ENCODE data around the gene SOX10. TPM values are rescaled to one million over a fixed set of nuclear protein-coding genes. Genes with fewer than 3 reads are reported as not detected.
"Not testable (repeated sequence)": the region's sequence is repeated elsewhere in the genome, so short reads cannot be mapped to it uniquely, and the experiment has no call there.

SOX10 gene
- total RNA-seq, 1 experiment from 2014 or later, result not detected

- Histone ChIP-seq H3K27ac (ENCODE audit: low read length) (no peak overlapping the region), H4K20me1 (ENCODE audit: insufficient read depth, low read depth, low read length) (no peaks in the 10 kb centered on the region), H3K4me3 (ENCODE audit: low read length) (peak overlapping the region; percentile 85), H3K79me2 (ENCODE audit: low read length) (peaks cover 35% of the 10 kb centered on the region), H3K4me1 (ENCODE audit: low read length) (peaks cover 16% of the 10 kb centered on the region), H3K9me3 (ENCODE audit: low read length) (no peaks in the 10 kb centered on the region), H3K9me2 (replicated peaks; ENCODE audit: insufficient read depth, low read length) (no peaks in the 10 kb centered on the region), H3K4me2 (ENCODE audit: low read depth, low read length, poor library complexity, severe bottlenecking) (peak overlapping the region; percentile 91), H2AFZ (ENCODE audit: low read length) (peak overlapping the region; percentile 87), H3K9ac (ENCODE audit: low read length) (peak overlapping the region; percentile 86), H3K27me3 (ENCODE audit: low read length) (no peaks in the 10 kb centered on the region), H3K36me3 (ENCODE audit: insufficient read depth, low read length) (peaks cover 16% of the 10 kb centered on the region; the same call in 1 of the 2 replicates)
- DNase-seq, result no peak
Observed at GRCh38 chr22:37953062-37953436, 31.3 kb downstream of the SOX10 start.

- peaks cover 13% of the 10 kb centered on the region; the same call in 1 of the 2 replicates for H3K36me3 ChIP-seq (ENCODE audit: insufficient read depth, low read length)
- H3K27ac ChIP-seq (ENCODE audit: low read length); H3K27me3 ChIP-seq (ENCODE audit: low read length); H2AFZ ChIP-seq (ENCODE audit: low read length); DNase-seq; H4K20me1 ChIP-seq (ENCODE audit: insufficient read depth, low read depth, low read length); H3K9me3 ChIP-seq (ENCODE audit: low read length); H3K9me2 ChIP-seq (replicated peaks; ENCODE audit: insufficient read depth, low read length): not testable (repeated sequence)
- H3K79me2 ChIP-seq (ENCODE audit: low read length), result peaks cover 32% of the 10 kb centered on the region
- H3K9ac ChIP-seq (ENCODE audit: low read length), result peak overlapping the region; percentile 86
- peaks cover 16% of the 10 kb centered on the region for H3K4me1 ChIP-seq (ENCODE audit: low read length)
- H3K4me3 ChIP-seq (ENCODE audit: low read length), result peak overlapping the region; percentile 85; the same call in 1 of the 2 replicates
- H3K4me2 ChIP-seq (ENCODE audit: low read depth, low read length, poor library complexity, severe bottlenecking), result peak overlapping the region; percentile 91
Observed at GRCh38 chr22:37952629-37953028, 31.7 kb downstream of the SOX10 start.

GRCh38 chr22:37951305-37951704 is 33.0 kb downstream of the SOX10 start:
- Histone ChIP-seq H3K9me3 (ENCODE audit: low read length) (no peaks in the 10 kb centered on the region), H3K4me1 (ENCODE audit: low read length) (peaks cover 16% of the 10 kb centered on the region), H3K4me3 (ENCODE audit: low read length) (no peak overlapping the region), H3K27me3 (ENCODE audit: low read length) (no peaks in the 10 kb centered on the region), H3K36me3 (ENCODE audit: insufficient read depth, low read length) (no peaks in the 10 kb centered on the region), H3K79me2 (ENCODE audit: low read length) (peaks cover 23% of the 10 kb centered on the region), H4K20me1 (ENCODE audit: insufficient read depth, low read depth, low read length) (no peaks in the 10 kb centered on the region), H3K4me2 (ENCODE audit: low read depth, low read length, poor library complexity, severe bottlenecking) (no peak overlapping the region), H2AFZ (ENCODE audit: low read length) (no peak overlapping the region), H3K9me2 (replicated peaks; ENCODE audit: insufficient read depth, low read length) (no peaks in the 10 kb centered on the region), H3K9ac (ENCODE audit: low read length) (no peak overlapping the region), H3K27ac (ENCODE audit: low read length) (no peak overlapping the region)
- peak; percentile 67 for DNase-seq

DNA sequence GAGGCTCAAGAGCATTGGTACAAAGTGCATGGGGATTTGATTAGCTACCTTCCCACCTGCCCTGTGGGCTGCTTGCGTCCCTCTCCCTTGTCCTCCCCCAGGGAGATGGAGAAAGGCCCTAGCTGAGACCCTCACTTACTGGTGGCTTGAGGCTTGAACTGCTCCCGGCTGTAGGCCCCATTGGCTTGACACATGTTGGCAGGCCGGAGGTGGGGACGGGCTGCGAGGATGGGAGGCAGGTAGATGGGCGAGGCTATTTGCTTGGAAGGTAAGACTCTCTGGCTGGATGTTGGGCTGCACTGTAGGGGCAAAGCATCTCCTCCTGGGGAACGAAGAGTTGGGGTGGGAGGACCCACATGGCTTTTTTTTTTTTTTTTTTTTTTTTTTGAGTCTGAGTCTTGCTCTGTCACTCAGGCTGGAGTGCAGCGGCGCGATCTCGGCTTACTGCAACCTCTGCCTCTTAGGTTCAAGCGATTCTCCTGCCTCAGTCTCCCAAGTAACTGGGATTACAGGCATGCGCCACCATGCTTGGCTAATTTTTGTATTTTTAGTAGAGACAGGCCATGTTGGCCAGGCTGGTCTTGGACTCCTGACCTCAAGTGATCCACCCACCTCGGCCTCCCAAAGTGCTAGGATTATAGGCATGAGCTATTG is 37.1 kb downstream of the SOX10 start:
- H3K9me2 ChIP-seq (replicated peaks; ENCODE audit: insufficient read depth, low read length); H3K4me3 ChIP-seq (ENCODE audit: low read length); DNase-seq; H3K4me1 ChIP-seq (ENCODE audit: low read length); H3K9ac ChIP-seq (ENCODE audit: low read length); H3K36me3 ChIP-seq (ENCODE audit: insufficient read depth, low read length); H3K27ac ChIP-seq (ENCODE audit: low read length); H3K4me2 ChIP-seq (ENCODE audit: low read depth, low read length, poor library complexity, severe bottlenecking); H2AFZ ChIP-seq (ENCODE audit: low read length); H3K79me2 ChIP-seq (ENCODE audit: low read length); H4K20me1 ChIP-seq (ENCODE audit: insufficient read depth, low read depth, low read length); H3K9me3 ChIP-seq (ENCODE audit: low read length); H3K27me3 ChIP-seq (ENCODE audit: low read length): not testable (repeated sequence)

DNA sequence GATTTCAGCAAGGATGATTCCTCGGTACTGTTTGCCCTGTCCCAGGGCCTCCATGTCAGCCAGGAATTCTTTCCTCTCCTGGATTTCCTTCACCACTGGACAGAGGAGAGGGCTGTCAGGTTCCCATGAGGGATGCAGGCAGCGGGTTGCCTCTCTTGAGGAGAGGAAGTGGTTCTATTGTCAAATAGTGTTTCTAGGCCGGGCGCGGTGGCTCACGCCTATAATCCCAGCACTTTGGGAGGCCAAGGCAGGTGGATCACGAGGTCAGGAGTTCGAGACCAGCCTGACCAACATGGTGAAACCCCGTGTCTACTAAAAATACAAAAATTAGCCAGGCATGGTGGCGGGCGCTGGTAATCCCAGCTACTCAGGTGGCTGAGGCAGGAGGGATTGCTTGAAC is 39.9 kb downstream of the SOX10 start:
- not testable (repeated sequence) for DNase-seq; H3K4me1 ChIP-seq (ENCODE audit: low read length)

GRCh38 chr22:37943825-37944198 is 40.5 kb downstream of the SOX10 start:
- Histone ChIP-seq H3K9me2 (replicated peaks; ENCODE audit: insufficient read depth, low read length) (no peaks in the 10 kb centered on the region), H3K9ac (ENCODE audit: low read length) (no peak overlapping the region)

More for the DNA sequence above, 39.9 kb downstream of the SOX10 start:
- H3K9me3 ChIP-seq (ENCODE audit: low read length); H3K79me2 ChIP-seq (ENCODE audit: low read length); H3K9ac ChIP-seq (ENCODE audit: low read length); H3K27me3 ChIP-seq (ENCODE audit: low read length); H4K20me1 ChIP-seq (ENCODE audit: insufficient read depth, low read depth, low read length); H3K4me2 ChIP-seq (ENCODE audit: low read depth, low read length, poor library complexity, severe bottlenecking); H3K27ac ChIP-seq (ENCODE audit: low read length); H3K9me2 ChIP-seq (replicated peaks; ENCODE audit: insufficient read depth, low read length); H3K36me3 ChIP-seq (ENCODE audit: insufficient read depth, low read length); H2AFZ ChIP-seq (ENCODE audit: low read length); H3K4me3 ChIP-seq (ENCODE audit: low read length): not testable (repeated sequence)

DNA sequence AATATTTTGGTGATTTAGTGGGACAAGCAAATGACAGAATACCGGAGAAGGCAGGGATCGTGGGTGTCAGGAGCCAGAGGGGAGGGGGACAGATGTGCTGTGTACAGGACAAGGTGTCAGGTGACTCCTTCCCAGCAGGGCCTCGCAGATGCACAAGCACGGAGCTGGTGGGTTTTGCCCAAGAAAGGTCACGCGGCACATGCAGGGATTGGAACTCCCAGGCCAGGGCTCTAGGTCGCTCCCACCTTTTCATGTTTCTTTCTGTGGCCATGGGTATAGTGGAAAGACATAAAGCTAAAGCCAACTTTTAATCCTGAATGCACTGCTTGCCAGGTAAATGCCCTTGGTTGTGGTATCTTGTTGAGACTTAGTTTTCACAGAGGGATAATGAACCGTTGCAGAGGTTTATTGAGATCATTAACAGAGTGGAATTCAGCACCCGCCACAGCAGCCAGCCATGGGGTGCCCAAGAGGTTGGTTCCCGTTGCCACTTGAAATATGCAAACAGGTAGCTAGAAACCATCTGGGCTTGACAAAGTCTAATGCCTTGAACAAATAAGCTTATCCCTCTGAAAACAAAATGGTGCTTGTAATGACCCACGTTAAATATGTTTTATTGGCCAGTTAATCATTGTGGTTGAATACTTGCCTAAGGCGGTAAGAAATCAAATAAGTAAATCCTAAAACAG is 41.1 kb downstream of the SOX10 start:
- no peaks in the 10 kb centered on the region for H3K79me2 ChIP-seq (ENCODE audit: low read length)
- 0 out of 2 replicates have a peak, but pooled peaks cover 4% of the 10 kb centered on the region for H3K36me3 ChIP-seq (ENCODE audit: insufficient read depth, low read length)
- no peaks in the 10 kb centered on the region for H3K4me1 ChIP-seq (ENCODE audit: low read length)
- no peaks in the 10 kb centered on the region for H3K9me2 ChIP-seq (replicated peaks; ENCODE audit: insufficient read depth, low read length)
- H3K27ac ChIP-seq (ENCODE audit: low read length), result no peak overlapping the region
- no peak overlapping the region for H3K4me3 ChIP-seq (ENCODE audit: low read length)
- H2AFZ ChIP-seq (ENCODE audit: low read length), result no peak overlapping the region
- DNase-seq, result no peak
- H3K9me3 ChIP-seq (ENCODE audit: low read length), result no peaks in the 10 kb centered on the region
- H3K4me2 ChIP-seq (ENCODE audit: low read depth, low read length, poor library complexity, severe bottlenecking), result no peak overlapping the region
- H3K9ac ChIP-seq (ENCODE audit: low read length), result no peak overlapping the region
- H4K20me1 ChIP-seq (ENCODE audit: insufficient read depth, low read depth, low read length), result no peaks in the 10 kb centered on the region
- no peaks in the 10 kb centered on the region for H3K27me3 ChIP-seq (ENCODE audit: low read length)

More at GRCh38 chr22:37943825-37944198, 40.5 kb downstream of the SOX10 start:
- no peak overlapping the region for H3K27ac ChIP-seq (ENCODE audit: low read length)
- H3K27me3 ChIP-seq (ENCODE audit: low read length), result no peaks in the 10 kb centered on the region
- H3K4me3 ChIP-seq (ENCODE audit: low read length), result no peak overlapping the region
- H3K4me1 ChIP-seq (ENCODE audit: low read length), result no peaks in the 10 kb centered on the region
- H3K9me3 ChIP-seq (ENCODE audit: low read length), result no peaks in the 10 kb centered on the region
- H4K20me1 ChIP-seq (ENCODE audit: insufficient read depth, low read depth, low read length), result no peaks in the 10 kb centered on the region
- DNase-seq, result no peak
- no peaks in the 10 kb centered on the region for H3K79me2 ChIP-seq (ENCODE audit: low read length)
- 0 out of 2 replicates have a peak, but pooled peaks cover 4% of the 10 kb centered on the region for H3K36me3 ChIP-seq (ENCODE audit: insufficient read depth, low read length)
- no peak overlapping the region for H2AFZ ChIP-seq (ENCODE audit: low read length)
- H3K4me2 ChIP-seq (ENCODE audit: low read depth, low read length, poor library complexity, severe bottlenecking), result no peak overlapping the region

DNA sequence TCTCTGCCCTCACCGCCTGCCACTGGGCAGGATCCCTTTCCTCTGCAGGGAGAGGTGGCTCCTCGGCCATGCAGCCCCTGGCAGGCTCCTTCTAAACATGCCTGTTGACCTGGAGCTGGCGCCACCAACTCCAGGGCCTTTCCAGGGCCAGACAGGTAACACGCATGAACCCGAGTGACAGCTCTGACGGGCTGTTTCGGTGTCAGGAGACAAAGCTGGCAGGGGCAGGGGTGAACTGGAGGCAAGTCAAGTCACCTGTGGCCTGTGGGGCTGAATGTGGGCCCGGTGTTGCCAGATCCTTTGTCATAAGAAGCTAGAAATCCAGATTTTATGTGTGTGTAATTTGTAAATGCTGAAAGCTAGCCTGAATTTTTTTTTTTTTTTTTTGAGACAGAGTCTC is 42.2 kb downstream of the SOX10 start:
- Histone ChIP-seq H2AFZ (ENCODE audit: low read length) (no peak overlapping the region), H3K9me3 (ENCODE audit: low read length) (no peaks in the 10 kb centered on the region), H3K36me3 (ENCODE audit: insufficient read depth, low read length) (0 out of 2 replicates have a peak, but pooled peaks cover 4% of the 10 kb centered on the region), H3K9ac (ENCODE audit: low read length) (no peak overlapping the region), H3K4me3 (ENCODE audit: low read length) (no peak overlapping the region), H3K27me3 (ENCODE audit: low read length) (no peaks in the 10 kb centered on the region), H4K20me1 (ENCODE audit: insufficient read depth, low read depth, low read length) (no peaks in the 10 kb centered on the region), H3K4me1 (ENCODE audit: low read length) (no peaks in the 10 kb centered on the region), H3K27ac (ENCODE audit: low read length) (no peak overlapping the region), H3K9me2 (replicated peaks; ENCODE audit: insufficient read depth, low read length) (no peaks in the 10 kb centered on the region), H3K79me2 (ENCODE audit: low read length) (no peaks in the 10 kb centered on the region), H3K4me2 (ENCODE audit: low read depth, low read length, poor library complexity, severe bottlenecking) (no peak overlapping the region)
- no peak for DNase-seq

Data from Karpas-422 (cell line).